Measurements from ENCODE around the gene WEE2.
"Not testable (repeated sequence)": the region's sequence is repeated elsewhere in the genome, so short reads cannot be mapped to it uniquely, and the experiment has no call there.

WEE2 gene

DNA sequence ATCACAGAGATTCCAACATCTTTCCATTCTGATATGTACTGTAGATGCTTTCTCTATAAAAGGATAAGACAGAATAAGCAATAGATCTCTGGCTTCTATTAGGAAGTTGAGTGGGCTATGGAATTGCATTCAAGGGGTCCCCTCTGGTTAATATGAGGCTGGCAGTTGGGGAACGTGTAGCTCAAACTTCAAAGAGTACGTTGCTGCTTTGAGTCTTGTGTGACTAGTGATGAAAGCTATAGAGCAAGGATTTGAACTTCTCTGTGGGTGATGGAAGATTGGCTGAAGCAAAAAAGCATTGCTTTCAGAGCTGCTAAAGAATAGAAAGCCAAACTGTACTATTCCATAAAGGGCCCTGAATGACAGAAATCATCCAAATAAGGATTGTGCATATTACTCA lies 6.4 kb downstream of the WEE2 start:
- DNase-seq (ENCODE audit: low read depth), result no peak

DNA sequence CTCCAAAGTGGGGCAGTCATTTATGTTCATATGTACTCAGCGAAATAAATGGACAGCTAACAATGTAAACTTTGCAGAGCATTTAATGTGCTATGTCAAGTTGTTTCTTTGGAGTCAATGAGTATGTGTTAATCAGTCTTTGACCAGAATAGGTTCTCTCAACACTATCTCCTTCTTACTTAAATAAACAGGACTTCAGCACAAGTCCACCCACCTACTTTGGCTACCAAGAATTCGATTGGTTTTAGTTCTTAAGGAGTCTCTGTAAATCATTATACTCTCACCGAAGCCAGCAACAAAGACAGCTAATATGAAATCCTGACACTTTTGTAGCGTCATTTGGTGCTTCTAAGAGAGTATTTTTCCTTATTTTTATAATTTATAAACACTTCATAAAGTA lies 6.9 kb downstream of the WEE2 start:
- DNase-seq (ENCODE audit: low read depth), result no peak

DNA sequence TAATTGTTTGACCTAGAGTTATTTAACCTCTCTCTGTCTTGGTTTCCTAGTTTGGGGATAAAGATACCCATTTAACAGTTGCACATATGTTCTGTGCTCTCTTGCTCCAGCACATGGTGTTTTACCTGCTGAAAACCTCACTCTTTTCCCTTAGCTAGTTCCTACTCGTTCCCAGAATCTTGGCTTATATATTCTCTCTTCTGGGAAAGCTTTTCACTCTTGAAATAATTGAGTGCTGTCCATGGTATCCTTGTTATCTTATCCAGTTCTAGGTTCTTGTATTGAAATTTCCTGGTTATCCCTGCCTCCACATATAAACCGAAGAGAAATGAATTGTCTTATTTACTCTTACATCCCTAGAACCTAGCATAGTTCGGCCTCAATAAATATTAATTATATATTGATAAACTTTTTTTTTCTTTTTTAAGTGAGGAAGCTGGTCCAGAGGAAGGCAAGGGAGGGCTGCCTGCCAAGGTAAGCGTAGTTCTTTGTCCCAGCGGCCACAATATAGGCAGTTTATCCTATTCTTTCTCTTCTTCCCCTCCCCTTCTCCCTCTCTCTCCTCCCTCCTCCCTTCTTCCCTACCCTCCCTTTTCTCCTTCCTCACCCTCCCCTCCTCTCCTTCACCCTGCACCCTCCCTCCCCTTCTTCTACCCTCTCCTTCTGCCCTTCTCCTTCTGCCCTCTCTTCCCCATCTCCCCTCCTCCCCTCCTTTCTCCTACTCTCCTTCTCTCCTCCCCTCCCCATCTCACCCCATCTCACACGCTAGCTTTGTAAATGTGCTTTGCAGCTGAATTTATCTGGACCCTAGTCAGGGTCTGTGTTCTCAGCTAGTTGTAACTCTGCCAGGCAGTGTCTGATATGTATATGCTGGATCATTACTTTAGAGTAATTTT lies 7.9 kb downstream of the WEE2 start:
- no peak for DNase-seq (ENCODE audit: low read depth)

DNA sequence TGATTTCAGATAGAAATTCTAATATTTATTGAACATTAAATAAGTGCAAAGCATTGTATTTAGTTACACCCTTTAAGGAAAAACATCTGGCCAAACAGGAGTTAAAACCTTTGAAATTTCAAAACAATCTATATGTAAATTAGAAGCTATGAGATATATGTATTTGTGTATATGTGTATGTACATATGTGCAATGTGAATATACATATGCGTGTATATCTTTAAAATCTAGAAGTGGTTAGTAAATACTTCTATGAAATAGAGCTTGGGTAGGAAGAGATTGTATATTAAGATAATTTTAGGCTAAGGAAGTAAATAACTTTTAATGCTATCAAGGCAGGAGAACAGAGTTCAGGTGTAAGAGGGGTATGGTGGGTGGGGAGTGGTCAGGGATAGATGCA lies 9.3 kb downstream of the WEE2 start:
- DNase-seq (ENCODE audit: low read depth), result no peak

DNA sequence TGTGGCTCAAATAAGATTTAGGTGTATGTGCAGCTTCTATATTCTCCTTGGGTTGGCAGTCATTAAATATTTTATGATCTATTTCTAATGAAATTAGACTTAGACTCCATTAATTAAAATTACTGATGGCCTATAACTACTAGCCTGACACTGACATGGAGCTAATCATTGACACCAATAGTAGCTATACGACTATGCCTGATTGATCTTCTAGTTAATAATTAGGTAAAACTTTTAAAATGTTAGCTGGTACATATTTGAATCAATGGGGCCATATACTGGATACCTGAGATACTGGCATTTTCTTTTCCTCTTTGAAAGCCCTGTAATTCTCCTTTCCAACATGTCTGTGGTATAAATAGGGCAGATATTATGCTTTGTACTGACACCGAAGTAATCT lies 14.4 kb downstream of the WEE2 start:
- DNase-seq (ENCODE audit: low read depth), result no peak

DNA sequence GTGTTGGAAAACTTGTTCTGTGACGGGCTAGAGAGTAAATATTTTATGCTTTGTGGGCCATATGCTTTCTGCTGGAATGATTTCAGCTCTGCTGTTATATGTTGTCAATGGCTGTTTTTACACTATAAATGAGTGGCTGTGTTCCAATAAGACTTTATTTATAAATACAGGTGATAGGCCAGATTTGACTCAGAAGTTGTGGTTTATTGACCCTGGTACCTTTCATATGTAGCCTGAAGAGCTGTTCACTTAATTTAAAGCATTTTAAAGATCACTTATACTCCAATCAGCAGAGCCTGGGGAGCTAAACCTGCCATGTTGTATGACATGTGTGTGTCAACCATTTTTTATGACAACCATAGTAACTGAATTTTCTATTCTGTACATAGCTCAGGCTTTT lies 20.9 kb downstream of the WEE2 start:
- no peak for DNase-seq (ENCODE audit: low read depth)

DNA sequence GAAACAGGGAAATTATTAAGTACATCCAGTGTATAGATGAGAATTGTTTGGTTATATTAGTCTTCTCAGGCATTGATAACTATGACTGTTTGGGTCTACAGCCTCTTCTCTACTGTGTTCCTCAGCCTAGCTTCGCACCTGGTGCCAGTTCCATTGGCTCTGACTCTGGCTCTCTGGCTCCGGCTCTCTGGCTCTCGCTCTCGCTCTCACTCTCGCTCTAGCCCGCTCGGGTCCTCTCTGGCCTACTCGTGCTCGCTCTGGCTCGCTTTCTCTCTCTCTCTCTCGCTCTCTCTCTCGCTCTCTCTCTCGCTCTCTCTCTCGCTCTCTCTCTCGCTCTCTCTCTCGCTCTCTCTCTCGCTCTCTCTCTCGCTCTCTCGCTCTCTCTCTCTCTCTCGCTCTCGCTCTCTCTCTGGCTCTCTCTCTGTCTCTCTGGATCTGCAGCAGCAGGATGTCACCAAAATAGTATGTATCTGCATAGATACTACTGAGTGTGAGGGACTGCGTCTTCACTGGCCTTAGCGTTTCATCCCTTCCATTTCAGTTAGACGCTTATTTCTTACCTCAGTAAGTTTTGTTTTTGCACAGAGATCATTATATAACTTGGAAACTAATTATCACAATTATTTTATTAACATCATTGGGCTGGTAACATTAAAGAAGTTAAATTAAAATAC lies 23.5 kb downstream of the WEE2 start:
- no peak for DNase-seq (ENCODE audit: low read depth)

DNA sequence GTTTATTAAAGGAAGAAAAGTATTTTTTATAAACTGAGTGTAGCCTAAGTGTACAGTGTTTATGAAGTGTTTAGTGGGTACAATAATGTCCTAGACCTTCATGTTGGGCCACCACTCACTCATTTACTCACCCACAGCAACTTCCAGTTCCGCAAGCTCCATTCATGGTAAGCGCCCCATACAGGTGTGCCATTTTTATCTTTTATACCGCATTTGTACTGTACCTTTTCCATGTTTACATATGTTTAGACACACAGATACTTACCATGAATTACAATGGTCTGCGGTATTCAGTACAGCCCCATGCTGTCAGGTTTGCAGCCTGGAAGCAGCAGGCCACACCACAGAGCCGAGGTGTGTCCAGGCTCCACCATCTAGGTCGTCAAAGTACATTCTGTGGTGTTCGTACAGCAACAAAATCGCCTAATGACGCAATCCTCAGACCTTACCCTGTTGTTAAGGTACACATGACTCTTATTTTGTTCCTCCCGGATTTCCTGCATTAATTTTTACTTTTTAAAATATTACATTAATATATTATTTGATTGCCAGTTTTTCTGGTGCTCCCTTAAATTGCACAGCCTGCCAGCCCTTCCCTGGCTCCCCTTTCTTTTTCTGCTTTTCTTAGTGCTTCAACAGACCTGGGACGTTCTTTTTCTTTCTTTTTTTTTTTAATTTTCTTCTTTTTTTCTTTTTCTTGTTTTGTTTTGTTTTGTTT lies 29.1 kb downstream of the WEE2 start:
- DNase-seq (ENCODE audit: low read depth), result no peak

DNA sequence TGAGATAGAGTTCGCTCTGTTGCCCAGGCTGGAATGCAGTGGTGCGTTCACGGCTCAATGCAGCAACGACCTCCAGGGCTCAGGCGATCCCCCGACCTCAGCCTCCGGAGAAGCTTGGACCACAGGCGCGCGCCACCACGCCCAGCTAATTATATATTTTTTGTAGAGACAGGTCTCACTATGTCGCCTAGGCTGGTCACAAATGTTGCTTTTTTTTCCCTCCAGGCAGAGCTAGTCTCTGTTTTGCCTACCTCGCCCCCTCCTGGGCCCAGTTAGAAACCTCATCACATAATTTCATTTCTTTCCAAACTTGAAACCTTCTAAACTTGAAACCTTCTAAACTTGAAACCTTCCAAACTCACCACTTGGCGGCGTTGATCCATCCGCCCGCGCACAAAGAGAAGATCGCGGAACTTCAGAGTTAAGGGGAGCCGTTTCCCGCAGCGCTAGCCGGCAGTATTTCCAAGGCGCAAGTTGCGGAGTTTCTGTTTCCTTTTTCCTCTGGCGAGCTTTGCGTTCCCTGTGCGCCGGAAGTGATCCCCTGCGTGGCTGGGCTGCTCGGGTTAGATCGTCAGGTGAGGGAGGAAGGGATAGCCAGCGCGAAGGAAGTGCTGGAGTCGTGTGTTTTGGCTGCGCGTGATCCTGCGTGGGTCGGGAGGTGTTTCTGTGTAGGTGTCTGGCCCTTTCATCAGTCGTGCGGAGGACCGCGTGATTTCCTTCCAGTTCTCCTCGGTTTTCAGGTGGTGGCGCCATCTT lies 29.9 kb downstream of the WEE2 start, which contains the start of gene SSBP1:
SSBP1 (plus strand) TSS at position 523 of the 756 bp plus-strand sequence. CDS start 809 bp downstream, outside the sequence.
- peak; percentile 75 for DNase-seq (ENCODE audit: low read depth)

DNA sequence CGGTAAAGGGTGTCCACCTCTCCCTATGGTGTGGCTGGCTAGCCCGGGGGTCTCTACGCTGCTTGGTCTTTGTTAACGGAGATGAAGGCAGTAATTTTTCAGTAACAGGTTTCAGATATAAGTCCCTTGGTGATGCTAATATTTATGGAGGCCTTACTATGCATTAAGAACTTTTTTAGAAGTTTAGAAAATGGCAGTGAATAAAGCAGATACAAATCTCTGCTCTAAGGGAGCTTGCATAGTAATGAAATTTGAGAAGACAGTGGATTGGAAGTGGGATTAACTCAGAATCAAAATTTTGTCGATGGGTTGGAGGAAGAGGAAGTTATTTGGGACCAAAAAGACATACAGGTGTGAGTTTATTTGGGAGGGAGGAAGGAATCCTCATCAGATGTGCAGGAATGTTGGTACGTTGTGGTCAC lies 30.4 kb downstream of the WEE2 start:
- no peak for DNase-seq (ENCODE audit: low read depth)

DNA sequence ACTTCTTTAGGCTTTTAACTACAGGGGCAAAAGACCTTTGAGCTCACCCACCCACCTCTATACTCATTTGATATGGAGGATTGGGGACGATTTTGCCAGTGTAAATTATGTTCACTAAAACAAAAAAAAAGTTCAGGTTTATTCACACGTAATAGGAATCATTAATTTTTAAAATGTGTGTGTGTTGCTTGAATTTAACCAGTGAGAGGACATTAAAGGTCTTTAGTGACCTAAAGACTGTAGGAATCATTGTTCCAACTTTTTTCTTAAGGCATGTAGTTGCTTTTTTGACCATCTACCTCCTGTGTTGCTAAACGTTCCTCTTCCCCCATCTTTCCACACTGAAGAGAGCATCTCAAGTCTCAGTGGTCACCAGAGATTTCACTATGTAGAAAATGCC lies 31.1 kb downstream of the WEE2 start:
- no peak for DNase-seq (ENCODE audit: low read depth)

DNA sequence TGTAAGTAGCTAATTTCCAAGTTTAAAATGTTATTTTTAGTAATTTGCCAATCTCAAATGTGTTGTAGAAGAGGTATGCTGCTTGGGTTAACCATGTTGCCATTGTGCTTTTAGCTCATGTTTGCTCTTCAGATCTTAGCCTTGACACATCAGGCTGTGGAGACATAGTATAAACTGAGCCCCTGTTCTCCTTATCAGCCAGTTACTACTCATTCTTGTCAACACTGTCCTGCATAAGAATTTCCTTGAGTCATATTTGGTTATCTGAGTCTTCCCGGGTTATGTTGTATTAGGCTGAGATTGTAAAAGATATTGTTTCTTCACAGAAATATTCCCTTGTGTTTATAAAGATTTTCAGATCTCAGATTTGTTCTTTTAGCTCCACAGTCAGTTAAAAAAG lies 34.1 kb downstream of the WEE2 start:
- no peak for DNase-seq (ENCODE audit: low read depth)

DNA sequence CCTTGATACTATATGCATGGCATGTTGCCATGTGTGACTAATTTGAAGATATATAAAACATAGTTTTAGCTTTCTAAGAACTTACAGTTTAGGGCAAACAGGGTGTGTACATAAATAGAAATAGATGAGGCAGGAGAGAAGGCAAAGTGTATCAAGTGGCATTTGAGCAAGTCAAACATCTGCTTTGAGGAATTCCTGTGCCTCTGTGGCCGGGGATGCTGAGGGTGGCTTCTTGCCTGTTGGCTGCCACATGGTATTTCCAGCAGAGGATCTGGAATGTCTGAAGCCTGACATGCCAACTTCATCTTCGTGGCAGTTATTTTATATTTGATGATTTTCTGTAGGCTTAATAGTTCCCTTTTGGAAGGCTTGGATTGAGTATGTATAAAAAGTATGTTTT lies 36.0 kb downstream of the WEE2 start:
- no peak for DNase-seq (ENCODE audit: low read depth)

DNA sequence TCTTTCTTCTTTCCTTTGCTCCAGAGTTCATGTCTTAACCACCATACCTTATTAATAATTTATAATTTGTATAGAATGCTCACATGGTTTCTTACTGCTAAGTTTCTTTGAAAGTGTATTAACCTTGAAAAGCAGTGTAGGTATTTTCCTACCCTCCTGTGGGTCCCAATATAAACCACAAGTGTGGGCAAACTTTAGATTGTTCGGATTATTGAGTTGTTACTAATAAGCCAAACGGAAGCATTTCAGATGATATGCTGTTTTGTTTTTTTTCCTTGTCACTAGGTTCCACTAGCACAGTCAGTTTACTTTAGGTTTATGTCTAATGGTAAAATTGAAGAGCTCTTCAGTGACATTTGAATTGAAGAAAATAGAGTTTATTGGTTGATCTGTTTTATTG lies 40.2 kb downstream of the WEE2 start:
- no peak for DNase-seq (ENCODE audit: low read depth)

DNA sequence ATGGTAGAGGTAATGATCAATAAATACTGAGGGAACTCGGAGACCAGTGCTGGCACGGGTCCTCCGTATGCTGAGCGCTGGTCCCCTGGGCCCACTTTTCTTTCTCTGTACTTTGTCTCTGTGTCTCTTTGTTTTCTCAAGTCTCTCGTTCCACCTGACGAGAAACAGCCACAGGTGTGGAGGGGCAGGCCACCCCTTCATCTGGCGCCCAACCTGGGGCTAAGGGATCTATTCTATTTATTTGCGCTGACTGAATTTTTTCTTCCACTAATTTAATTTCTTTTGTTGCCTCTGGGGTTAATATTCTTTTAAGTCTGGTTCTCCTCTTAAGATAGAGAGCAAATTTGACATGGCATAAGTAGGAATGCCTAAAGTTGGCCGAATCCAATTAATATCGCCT lies 43.8 kb downstream of the WEE2 start:
- DNase-seq (ENCODE audit: low read depth), result not testable (repeated sequence)

DNA sequence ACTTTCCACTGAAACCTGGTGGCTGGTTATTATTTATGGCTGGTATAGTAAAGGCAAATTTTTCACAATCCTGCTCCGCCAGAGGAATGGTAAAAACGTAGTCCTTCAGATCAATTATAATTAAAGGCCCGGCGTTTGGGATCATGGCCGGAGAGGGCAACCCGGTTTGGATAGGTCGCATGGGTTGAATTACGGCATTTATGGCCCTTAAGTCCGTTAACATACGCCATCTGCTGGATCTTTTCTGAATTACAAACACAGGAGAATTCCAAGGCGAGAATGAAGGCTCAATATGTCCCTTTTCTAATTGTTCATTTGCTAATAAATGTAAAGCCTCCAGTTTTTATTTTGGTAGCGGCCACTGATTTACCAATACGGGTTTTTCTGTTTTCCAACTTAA lies 44.5 kb downstream of the WEE2 start:
- no peak for DNase-seq (ENCODE audit: low read depth)

DNA sequence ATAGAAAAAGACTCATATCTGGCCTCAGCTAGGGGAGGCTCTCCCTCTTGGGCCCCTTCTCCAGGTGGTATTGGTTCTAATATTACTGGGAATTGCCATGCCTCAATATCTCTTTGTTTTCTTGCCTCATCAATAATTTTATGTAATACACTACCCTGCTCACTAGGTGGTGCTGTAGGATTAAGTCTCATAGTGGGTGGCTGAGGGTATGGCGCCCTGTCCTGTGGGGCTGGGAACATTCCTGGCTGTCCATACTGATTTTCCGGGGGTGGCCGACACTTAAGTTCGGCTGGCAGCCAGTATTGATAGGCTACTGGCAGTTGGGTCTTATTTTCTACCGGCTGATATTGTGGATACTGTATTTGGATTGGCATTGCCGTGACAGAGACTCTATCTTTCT lies 46.8 kb downstream of the WEE2 start:
- no peak for DNase-seq (ENCODE audit: low read depth)

DNA sequence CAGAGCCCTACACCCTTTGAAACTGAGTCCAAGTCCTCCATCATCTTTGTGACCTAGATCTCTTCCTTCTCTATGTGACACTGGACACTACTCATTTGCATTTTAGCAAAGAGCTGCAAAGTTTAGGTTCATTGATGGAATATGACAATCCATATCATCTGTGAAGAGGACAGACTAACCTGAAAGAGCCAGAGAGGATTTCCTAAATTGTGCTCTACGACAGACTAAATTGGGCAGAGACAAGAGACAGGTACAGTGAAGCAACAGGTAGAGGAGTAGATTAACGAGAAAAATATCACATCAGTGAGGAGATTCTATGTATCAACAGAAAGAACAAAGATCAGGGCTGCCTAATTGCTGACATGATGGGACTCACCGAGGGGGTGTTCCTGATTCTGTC lies 55.6 kb downstream of the WEE2 start, which contains the start of gene TAS2R3:
TAS2R3 (plus strand) TSS at position 301 of the 400 bp plus-strand sequence; CDS start at position 363, 62 bp downstream.
- DNase-seq (ENCODE audit: low read depth), result no peak

DNA sequence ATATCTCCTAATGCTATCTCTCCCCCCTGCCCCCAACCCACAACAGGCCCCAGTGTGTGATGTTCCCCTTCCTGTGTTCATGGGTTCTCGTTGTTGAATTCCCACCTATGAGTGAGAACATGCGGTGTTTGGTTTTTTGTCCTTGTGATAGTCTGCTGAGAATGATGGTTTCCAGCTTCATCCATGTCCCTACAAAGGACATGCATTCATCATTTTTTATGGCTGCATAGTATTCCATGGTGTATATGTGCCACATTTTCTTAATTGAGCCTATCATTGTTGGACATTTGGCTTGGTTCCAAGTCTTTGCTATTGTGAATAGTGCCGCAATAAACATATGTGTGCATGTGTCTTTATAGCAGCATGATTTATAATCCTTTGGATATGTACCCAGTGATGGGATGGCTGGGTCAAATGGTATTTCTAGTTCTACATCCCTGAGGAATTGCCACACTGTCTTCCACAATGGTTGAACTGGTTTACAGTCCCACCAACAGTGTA lies 62.0 kb downstream of the WEE2 start:
- DNase-seq (ENCODE audit: low read depth), result not testable (repeated sequence)

DNA sequence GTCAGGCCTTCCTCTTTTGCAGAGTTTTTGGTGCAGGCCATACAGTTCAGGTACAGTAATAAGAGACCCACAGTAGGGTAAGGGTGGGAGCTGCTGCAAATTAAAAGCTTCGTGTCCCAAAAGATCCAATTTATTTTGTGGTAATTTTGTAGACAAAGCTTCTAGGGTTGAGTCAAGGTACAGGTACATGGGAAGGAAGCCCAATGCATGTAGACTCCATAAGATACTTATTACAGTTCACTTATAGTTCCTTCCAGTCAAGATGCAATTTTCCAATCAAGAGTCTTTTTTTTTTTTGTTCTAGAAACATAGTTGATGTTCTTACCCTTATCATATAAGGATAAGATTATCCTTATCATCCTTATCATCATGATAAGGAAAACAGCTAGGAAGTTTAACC lies 68.2 kb downstream of the WEE2 start, which contains the start of gene TAS2R4:
TAS2R4 (plus strand) TSS at position 301 of the 400 bp plus-strand sequence. CDS start 1,815 bp downstream, outside the sequence.
- DNase-seq (ENCODE audit: low read depth), result no peak

All from stimulated activated CD8-positive, alpha-beta memory T cell treated with anti-CD3 and anti-CD28 coated beads, Interleukin-15, amount 100 ng/mL, for 24 hours (primary cell).